Globus pallidus (tissue), 1 donor: ENCODE results near the gene TGFBR2.
"Not testable (repeated sequence)": the region's sequence is repeated elsewhere in the genome, so short reads cannot be mapped to it uniquely, and the experiment has no call there.

Source experiments
- DNase-seq: peaks from one replicate; pipeline ENCODE4 v3.0.0-alpha.2; 2015; ENCODE audit warnings: low spot score

TGFBR2 gene

DNA sequence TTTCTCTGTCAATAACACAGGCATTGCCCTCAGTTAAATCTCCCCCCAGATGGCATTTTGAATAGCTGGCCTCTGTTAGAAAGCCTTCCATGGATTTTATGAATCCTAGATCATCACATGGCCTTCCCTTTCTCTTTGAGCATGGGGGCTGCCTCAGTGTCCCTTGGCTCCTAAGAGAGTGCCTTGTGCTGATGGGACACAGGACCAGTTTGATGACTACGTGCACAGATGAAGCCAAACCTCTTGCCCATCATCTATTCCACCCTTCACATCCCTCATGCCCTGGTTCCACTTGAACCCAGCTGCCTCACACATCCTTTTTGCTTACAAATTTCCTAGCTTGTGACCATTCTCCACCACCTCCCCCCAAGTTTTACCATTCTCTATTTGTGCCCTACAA is 12.9 kb downstream of the TGFBR2 start:
- DNase-seq, result no peak

DNA sequence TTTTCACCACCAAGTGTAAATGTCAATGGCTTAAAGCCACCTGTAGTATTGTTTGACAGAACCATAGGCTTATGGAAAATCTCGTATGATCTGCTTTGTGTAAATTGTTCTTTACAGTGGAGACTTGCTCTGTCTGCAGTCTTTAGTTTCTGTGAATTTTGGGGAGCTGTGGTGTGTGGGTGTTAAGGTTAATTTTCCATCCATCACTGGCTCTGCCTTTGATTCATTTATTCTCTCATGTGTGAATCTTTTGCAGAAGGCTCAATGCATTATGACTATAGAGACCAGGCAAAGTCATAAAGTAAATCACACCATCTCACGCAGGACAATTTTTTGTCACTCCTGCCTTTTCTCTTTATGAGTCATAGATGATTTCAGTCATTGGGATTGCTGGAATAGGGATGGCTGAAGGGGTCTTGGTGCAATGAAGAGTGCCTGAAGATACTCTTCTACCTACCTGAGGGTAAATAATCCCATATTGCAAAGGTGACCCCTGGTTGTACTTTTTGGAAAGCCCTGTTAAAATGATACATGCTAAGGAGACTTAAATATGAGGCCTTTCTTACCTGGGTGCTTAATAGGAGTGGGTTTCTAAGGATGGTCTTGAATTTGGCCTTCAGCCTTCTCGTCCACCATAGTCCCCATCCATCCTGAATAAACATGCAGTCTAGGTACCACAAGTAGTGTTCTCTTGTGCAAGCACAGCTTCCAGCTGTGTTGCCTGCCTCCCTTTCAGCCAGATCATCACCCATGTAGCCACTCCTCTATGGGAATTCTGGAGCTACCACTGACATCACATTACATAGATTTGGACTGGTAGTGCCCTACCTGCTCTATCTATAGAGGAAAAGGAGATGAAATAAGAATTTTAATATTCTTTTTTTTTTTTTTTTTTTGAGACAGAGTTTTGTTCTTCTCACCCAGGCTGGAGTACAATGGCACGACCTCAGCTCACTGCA is 14.3 kb downstream of the TGFBR2 start:
- no peak for DNase-seq

GRCh38 chr3:30621576-30621975 is 15.2 kb downstream of the TGFBR2 start:
- no peak for DNase-seq

GRCh38 chr3:30622047-30622545 is 15.7 kb downstream of the TGFBR2 start:
- no peak for DNase-seq

GRCh38 chr3:30622790-30623189 is 16.4 kb downstream of the TGFBR2 start:
- DNase-seq, result no peak

DNA sequence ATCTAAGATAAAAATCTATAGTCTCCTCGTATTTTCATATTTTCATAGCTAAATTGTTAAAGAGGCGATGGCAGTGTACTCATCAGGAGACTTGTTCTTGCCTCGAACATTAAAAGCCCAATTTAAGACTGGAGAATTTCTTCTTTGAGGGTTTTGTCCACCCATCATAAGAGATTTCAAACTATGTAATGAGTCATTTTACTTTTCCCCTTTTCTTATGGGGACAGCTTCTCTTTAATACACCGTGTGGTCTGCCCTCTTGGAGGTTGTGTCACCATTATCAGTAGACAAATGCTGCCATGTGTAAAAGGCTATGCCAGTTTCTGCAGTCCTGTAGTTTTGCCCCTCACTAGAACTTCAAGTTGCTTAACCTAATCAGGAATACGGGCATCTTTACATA is 16.9 kb downstream of the TGFBR2 start:
- no peak for DNase-seq

GRCh38 chr3:30624480-30624879 is 18.1 kb downstream of the TGFBR2 start:
- DNase-seq, result not testable (repeated sequence)

- no peak for DNase-seq
Observed at GRCh38 chr3:30625541-30626438, 19.4 kb downstream of the TGFBR2 start.

- DNase-seq, result no peak
Observed at GRCh38 chr3:30626443-30627180, 20.2 kb downstream of the TGFBR2 start.

DNA sequence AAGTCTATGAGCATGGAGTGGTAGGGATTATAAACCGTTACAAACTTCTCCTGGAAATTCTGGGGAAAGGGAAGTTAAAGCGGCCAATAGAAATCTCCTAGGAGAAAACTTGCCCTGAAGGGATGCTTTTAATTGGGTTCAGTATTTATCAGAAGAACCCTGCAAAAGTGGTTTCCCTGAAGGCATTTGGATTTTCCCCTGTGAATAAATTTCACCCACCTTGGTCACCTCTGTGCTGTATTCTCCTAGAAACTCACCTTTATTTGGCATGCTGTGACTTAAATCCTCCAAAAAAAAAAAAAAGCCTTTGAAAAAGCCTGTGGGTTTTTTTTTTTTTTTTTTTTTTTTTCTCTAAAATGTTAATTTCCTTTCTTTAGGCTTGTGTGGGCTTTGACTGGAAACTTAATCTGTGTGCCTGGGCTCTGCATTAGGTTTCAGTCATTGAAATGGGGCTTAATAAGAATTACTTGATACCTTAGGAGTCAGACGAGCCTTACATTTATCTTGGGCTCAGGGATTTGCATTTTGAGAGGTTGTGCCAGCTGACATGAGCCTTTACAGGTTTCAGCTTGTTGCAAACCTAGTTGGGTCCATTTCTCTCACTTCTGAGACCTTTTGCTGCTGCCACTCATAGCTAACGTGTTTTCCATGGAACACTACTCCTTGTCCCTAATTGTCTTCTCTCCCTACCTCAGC is 22.0 kb downstream of the TGFBR2 start:
- DNase-seq, result no peak

DNA sequence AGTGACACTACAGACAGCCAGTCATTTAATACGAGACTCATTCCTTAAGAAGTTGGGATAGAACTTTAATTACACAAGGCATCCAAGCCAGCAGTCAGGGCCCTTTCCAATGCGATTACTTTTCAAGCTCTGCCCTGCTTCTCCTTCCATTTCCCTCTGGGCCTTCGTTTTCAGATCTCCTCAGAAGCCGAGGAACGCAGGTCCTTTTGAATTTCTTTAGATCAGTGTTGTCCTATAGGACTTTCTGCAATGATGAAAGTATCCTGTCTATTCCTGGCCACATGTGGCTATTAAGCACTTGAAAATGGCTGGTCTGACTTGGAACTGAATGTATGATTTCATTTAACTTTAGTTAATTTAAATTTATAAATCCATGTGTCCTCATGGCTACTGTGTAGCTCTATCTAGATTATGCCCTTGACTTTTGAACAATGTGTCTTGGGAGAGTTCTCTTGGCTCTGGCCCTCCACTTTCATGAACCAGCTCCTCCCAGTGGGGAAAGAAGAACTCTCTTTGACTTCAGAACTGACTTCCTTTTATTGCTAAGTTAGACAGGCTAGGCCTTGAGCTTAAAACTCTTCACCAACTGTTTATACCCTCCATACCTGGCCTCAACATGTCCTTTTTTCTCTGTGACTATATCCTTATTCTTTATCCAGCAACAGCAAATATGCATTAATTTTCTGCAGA is 22.6 kb downstream of the TGFBR2 start:
- DNase-seq, result peak; percentile 53

DNA sequence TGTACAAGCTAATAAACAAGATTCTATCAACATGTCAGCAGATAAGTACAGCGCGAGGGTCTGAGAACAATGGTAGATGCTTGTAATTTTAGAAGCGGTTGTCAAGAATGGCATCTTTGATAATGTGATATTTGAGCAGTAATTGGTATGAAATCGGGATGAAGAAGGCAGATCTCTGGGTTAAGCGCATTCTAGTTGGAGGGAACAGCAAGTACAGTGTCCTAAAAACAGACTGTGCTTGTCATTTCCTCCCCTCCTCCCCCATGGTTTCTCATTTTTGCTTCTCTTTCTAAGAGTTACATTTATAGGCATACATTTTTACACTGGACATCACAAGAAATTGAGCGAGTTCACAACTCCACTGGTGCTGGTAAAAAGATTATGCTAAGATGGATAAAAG is 23.3 kb downstream of the TGFBR2 start:
- DNase-seq, result no peak

GRCh38 chr3:30630238-30631030 is 24.0 kb downstream of the TGFBR2 start:
- DNase-seq, result no peak

DNA sequence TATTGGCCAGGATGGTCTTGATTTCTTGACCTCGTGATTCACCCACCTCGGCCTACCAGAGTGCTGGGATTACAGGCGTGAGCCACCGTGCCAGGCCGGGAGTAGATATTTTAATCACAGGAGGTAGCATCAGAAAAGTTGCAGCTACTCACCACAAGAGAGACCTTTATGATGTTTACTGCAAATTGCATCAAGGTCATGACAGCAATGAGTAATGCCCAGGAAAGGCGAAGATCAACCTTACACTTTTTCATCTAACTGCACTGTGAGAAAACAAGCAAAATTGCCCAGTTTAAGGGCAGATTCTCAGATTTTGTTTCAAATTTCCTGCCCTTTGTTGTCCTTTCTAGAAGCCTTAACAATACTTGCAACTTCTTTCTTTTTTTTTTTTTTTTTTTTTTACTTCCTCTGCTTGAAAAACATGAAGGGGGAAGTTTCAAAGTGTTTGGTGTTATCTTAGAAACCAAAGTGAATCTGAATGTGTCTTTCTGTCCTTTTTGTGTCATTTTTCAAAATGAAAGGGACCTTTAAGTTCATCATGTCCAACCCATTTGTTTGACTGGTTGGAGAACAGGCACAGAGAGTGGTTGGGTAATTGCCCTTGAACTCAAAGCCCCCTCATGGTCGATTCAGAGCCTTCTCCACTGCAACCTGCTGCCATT is 25.0 kb downstream of the TGFBR2 start:
- DNase-seq, result no peak

- DNase-seq, result no peak
Observed at GRCh38 chr3:30632065-30632464, 25.7 kb downstream of the TGFBR2 start.

DNA sequence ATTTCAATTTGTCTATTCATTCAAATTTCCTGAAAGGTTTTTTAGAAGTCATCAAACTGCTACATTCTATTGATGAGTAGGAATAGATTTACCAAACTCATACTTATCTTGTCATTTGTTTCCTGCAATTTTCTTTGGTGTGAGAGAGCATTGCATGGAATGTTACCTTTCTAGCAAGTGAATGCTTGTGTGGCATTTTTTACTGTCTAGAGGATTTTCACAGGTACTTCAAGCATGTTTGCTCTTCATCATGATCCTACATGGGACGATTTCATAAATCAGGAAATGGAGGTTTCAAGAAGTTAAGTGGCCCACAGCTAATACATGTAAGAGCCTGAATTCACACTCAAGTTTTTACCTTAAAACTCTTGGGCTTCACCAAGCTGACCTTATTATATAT is 26.1 kb downstream of the TGFBR2 start:
- DNase-seq, result no peak

GRCh38 chr3:30633718-30634117 is 27.3 kb downstream of the TGFBR2 start:
- no peak for DNase-seq

- DNase-seq, result no peak
Observed at GRCh38 chr3:30634761-30635735, 28.6 kb downstream of the TGFBR2 start.
